ENCODE data around the gene C9orf85.

C9orf85 gene

GRCh38 chr9:72022841-72023240, 111.4 kb downstream of the C9orf85 start:
- no peak for DNase-seq
